Ascending aorta (tissue), 2 donors: Measurements from ENCODE around the gene HSPA12A. TPM values are rescaled to one million over a fixed set of nuclear protein-coding genes. Genes with fewer than 3 reads are reported as not detected.

Source experiments
- DNase-seq, 2 donors: peaks; one replicate each; pipeline ENCODE4 v3.0.0-alpha.2; 2019; ENCODE audit warnings: low spot score in 2 of 2
- H3K27ac ChIP-seq, 2 donors: fragments of 200-600 bp; sonication (generic); one replicate each; pipeline ENCODE4 v1.5.1; 2016 to 2017; ENCODE audit warnings: mild to moderate bottlenecking in 1 of 2
- H3K27me3 ChIP-seq: fragments of 200-600 bp; sonication (generic); one replicate; pipeline ENCODE4 v1.5.1; 2017
- H3K36me3 ChIP-seq, 2 donors: fragments of 200-600 bp; sonication (generic); one replicate each; pipeline ENCODE4 v1.5.1; 2016
- H3K4me1 ChIP-seq, 2 donors: fragments of 200-600 bp; sonication (generic); one replicate each; pipeline ENCODE4 v1.5.1; 2016 to 2017; ENCODE audit warnings: mild to moderate bottlenecking in 1 of 2
- H3K4me3 ChIP-seq, 2 donors: fragments of 200-600 bp; sonication (generic); one replicate each; pipeline ENCODE4 v1.5.1; 2016 to 2017; ENCODE audit warnings: mild to moderate bottlenecking in 1 of 2
- H3K9me3 ChIP-seq, 2 donors: fragments of 200-600 bp; sonication (generic); one replicate each; pipeline ENCODE4 v1.5.1; 2016
- intact Hi-C: fragments of 100-400 bp; cut with DNase I; formaldehyde crosslinking; loops from one replicate; pipeline ENCODE4 v1.15.1; 2023
- total RNA-seq: library from RNA; depleted of rRNA; stranded (reverse); fragments of >200 nt; gene quantifications from one replicate; pipeline ENCODE4 v1.1.0, GENCODE V29; 2016
- TF ChIP-seq, protein P1 (sequence below), 3 experiments: fragments of 200-600 bp in 2 of 3; fragments of 450-650 bp in 1 of 3; sonication (generic) in 2 of 3; IDR thresholded peaks; one replicate each; pipeline ENCODE4 v1.5.1; 2016 to 2019; ENCODE audit warnings: antibody characterized with exemption in 3 of 3, mild to moderate bottlenecking in 1 of 3, moderate library complexity in 1 of 3

The HSPA12A gene
- total RNA-seq, 1 donor from 2014 or later, result 5.5 TPM

DNA sequence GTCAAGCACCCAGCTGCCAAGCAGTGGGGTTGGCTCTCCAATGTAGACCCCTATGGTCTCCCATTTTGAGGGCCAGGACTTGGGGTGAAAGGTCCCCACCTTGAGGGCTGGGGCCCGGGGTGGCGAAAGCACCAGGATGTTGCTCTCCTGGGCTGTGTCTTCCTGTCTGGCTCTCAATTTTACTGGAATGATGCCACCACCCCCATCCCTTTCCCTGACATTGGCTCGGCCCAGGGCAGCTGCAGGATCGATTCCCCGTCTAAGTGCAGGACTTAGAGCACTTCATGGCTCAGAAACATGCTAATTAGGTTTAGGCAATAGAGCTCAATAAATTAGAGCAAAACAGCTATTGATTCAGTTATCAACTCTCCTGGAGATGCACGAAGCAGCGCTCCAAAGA lies 27.0 kb upstream of the HSPA12A start:
- Histone ChIP-seq H3K4me3 (no peak overlapping the region), H3K27me3 (no peaks in the 10 kb centered on the region), H3K27ac (no peak overlapping the region), H3K9me3 (no peaks in the 10 kb centered on the region), H3K4me1 (no peaks in the 10 kb centered on the region), H3K36me3 (no peaks in the 10 kb centered on the region)
- TF ChIP-seq, protein P1, sequence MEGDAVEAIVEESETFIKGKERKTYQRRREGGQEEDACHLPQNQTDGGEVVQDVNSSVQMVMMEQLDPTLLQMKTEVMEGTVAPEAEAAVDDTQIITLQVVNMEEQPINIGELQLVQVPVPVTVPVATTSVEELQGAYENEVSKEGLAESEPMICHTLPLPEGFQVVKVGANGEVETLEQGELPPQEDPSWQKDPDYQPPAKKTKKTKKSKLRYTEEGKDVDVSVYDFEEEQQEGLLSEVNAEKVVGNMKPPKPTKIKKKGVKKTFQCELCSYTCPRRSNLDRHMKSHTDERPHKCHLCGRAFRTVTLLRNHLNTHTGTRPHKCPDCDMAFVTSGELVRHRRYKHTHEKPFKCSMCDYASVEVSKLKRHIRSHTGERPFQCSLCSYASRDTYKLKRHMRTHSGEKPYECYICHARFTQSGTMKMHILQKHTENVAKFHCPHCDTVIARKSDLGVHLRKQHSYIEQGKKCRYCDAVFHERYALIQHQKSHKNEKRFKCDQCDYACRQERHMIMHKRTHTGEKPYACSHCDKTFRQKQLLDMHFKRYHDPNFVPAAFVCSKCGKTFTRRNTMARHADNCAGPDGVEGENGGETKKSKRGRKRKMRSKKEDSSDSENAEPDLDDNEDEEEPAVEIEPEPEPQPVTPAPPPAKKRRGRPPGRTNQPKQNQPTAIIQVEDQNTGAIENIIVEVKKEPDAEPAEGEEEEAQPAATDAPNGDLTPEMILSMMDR (IDR thresholded peaks at IDR 0.05), result no peak
- intact Hi-C loops, result loop anchor here (5.0 kb wide), 1 partner anchor 87 kb away; no protein-coding TSS in a partner anchor
- DNase-seq, result no peak

DNA sequence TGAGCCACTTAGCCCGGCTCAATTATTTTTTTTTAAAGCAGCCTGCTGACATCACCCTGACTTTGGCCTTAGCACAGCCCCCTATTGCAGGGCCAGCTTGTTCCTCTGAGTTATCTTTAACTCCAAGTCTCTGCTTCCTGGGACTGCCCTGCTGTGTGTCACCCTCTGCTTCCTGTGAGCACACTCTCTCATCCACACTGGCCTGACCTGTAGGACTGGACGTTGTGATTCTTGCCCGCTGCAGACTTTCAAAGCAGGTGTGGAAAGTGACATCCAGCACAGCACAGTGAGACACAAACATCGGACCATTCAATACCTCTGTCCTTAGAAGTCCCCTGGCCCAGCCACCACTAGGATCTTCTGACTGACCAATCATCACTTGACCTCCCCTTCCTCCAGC lies 26.4 kb upstream of the HSPA12A start:
- Histone ChIP-seq H3K36me3 (no peaks in the 10 kb centered on the region), H3K4me1 (no peaks in the 10 kb centered on the region), H3K9me3 (no peaks in the 10 kb centered on the region), H3K27ac (no peak overlapping the region), H3K27me3 (no peaks in the 10 kb centered on the region), H3K4me3 (no peak overlapping the region)
- intact Hi-C loops, result loop anchor here (5.0 kb wide), 1 partner anchor 86 kb away; no protein-coding TSS in a partner anchor
- no peak for DNase-seq
- TF ChIP-seq, protein P1 (IDR thresholded peaks at IDR 0.05), result no peak

DNA sequence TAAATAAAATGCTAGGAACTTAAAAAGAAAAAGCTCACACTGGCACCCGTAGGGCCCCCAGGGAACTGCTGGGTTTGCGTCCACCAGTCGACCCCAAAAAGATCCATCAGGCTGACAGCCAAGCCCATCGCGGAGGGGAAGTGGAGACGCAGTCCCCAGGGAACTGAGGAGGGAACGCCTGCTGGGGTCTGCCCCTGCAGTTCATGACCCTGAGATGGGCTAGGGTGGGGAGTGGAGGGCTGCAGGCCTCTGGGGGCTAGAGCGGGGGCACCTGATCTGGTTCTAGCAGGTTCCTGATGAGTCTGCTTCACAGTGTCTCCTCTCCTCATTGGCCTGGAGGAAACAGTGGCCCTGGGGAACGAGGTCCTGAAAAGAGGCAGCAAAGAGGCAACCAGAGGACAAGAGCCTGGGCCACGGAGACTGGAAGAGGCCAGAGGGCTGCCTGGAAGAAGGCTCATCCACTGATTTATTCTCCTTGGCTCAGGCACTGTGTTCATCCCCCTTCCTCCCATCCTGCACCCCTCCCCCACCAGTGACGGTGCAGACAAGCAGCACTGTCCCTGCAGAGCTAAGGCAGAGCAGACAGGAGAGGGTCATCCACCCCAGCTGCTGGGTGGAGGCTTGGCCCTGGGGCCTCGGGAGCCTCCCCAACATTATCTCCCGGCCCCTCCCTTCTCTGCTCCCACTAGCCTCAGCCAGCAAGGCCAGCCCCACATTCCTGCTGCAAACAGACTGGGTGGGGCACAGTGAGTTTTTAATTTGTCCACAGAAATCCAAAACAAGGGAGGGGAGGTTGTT lies 24.7 kb upstream of the HSPA12A start:
- TF ChIP-seq, protein P1 (IDR thresholded peaks at IDR 0.05), result no peak
- intact Hi-C loops, result loop anchor here (5.0 kb wide), 1 partner anchor 85 kb away; no protein-coding TSS in a partner anchor
- H3K9me3 ChIP-seq, result no peaks in the 10 kb centered on the region
- no peak for DNase-seq
- H3K27me3 ChIP-seq, result no peaks in the 10 kb centered on the region
- no peaks in the 10 kb centered on the region for H3K4me1 ChIP-seq
- H3K4me3 ChIP-seq, result no peak overlapping the region
- no peak overlapping the region for H3K27ac ChIP-seq
- H3K36me3 ChIP-seq, result no peaks in the 10 kb centered on the region

DNA sequence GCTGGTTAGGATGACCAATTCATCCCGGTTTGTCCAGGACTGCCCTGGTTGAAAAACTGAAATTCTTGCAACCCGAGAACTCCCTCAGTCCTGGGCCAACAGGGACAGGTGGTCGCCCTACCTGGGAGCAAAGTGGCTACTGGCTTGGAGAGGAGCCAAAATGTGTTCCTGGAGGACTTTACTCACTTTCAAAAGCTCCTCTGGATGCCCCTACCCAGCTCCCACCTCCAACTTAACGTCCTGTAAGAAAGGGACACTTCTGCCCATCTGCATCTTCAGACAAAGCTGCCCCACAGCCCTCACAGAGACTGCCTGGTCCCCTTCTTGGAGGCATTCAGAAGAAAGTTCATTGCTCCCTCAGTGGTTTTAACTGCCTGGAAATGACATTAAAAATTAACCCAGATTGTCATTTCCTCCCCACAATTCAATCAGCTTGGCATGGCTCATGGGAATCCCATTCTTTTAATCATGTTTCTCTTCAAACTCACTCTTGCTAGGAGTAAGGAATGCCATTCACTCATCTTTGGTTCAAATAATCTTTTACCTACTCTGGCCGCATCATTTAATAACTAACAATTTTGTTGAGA lies 24.0 kb upstream of the HSPA12A start:
- DNase-seq, result no peak
- H3K27ac ChIP-seq, result no peak overlapping the region
- no peaks in the 10 kb centered on the region for H3K36me3 ChIP-seq
- no peak overlapping the region for H3K4me3 ChIP-seq
- TF ChIP-seq, protein P1 (IDR thresholded peaks at IDR 0.05), result no peak
- H3K4me1 ChIP-seq, result no peaks in the 10 kb centered on the region
- no peaks in the 10 kb centered on the region for H3K9me3 ChIP-seq
- intact Hi-C loops, result loop anchor here (5.0 kb wide), 1 partner anchor 84 kb away; no protein-coding TSS in a partner anchor
- H3K27me3 ChIP-seq, result no peaks in the 10 kb centered on the region

DNA sequence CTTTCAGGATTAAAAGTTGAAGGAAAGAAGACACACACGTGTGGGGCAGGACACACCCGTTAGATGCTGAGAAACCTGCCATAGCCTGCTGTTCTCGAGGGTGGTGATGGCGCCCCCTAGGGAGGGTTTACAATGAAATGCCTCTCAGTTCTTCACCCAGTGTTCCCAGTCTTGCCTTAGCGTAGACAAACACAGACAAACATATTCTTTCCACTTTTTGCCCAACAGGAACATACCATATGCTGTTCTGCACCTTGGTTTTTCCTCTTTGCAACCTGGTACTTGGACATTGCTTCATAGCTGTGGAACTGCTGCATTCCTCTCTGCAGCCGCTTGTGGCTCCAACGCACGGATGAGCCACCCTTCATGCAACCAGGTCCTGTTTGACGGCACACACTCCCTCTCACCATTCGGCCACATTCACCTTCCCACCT lies 23.3 kb upstream of the HSPA12A start:
- DNase-seq, result no peak
- intact Hi-C loops, result loop anchor here (5.0 kb wide), 1 partner anchor 83 kb away; no protein-coding TSS in a partner anchor
- no peaks in the 10 kb centered on the region for H3K4me1 ChIP-seq
- H3K27me3 ChIP-seq, result no peaks in the 10 kb centered on the region
- H3K4me3 ChIP-seq, result no peak overlapping the region
- H3K9me3 ChIP-seq, result no peaks in the 10 kb centered on the region
- TF ChIP-seq, protein P1 (IDR thresholded peaks at IDR 0.05), result peak in 1 of 3 experiments; percentile 30
- no peaks in the 10 kb centered on the region for H3K36me3 ChIP-seq
- H3K27ac ChIP-seq, result no peak overlapping the region
